Measurements from ENCODE around the gene OR6A2.

Gene OR6A2

GRCh38 chr11:6746086-6746618 is 53.3 kb downstream of the OR6A2 start:
- TF ChIP-seq CTCF (IDR thresholded peaks at IDR 0.05; ENCODE audit: low read depth, low read length, missing control alignments) = no peak
- no peak overlapping the region for H3K4me3 ChIP-seq (replicated peaks; ENCODE audit: low read depth, low read length)
- DNase-seq (ENCODE audit: extremely low read depth, low read depth) = no peak

GRCh38 chr11:6745465-6746015 is 53.9 kb downstream of the OR6A2 start:
- no peak for DNase-seq (ENCODE audit: extremely low read depth, low read depth)
- no peak for TF ChIP-seq CTCF (IDR thresholded peaks at IDR 0.05; ENCODE audit: low read depth, low read length, missing control alignments)
- H3K4me3 ChIP-seq (replicated peaks; ENCODE audit: low read depth, low read length) = no peak overlapping the region

GRCh38 chr11:6745018-6745417 is 54.5 kb downstream of the OR6A2 start:
- DNase-seq (ENCODE audit: extremely low read depth, low read depth) = no peak
- TF ChIP-seq CTCF (IDR thresholded peaks at IDR 0.05; ENCODE audit: low read depth, low read length, missing control alignments) = no peak
- H3K4me3 ChIP-seq (replicated peaks; ENCODE audit: low read depth, low read length) = no peak overlapping the region

GRCh38 chr11:6742260-6742659 is 57.2 kb downstream of the OR6A2 start:
- no peak overlapping the region for H3K4me3 ChIP-seq (replicated peaks; ENCODE audit: low read depth, low read length)
- DNase-seq (ENCODE audit: extremely low read depth, low read depth) = no peak
- TF ChIP-seq CTCF (IDR thresholded peaks at IDR 0.05; ENCODE audit: low read depth, low read length, missing control alignments) = no peak

Measured in HFF-Myc (cell line).